Measurements from ENCODE around the gene ALG14. TPM values are rescaled to one million over a fixed set of nuclear protein-coding genes. Genes with fewer than 3 reads are reported as not detected.
A peak's percentile ranks its signal among the peaks of the same experiment; 100 is the strongest.

The ALG14 gene
- total RNA-seq, 3 donors from 2014 or later: 5.9 to 16.8 (median 11.4) TPM

DNA sequence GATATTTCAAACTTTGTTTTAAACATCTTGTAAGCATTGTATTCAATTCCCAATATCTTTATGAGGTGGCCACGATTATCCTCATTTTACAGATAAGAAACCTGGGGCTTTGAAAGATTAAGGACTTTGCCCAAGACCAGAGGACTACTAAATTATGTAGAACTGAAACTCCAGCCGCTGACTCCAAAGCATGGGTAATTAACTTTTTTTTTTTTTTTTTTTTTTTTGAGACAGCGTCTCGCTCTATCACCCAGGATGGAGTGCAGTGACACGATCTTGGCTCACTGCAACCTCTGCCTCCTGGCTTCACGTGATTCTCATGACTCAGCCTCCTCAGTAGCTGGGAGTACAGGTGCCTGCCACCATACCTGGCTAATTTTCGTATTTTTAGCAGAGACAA is 68.7 kb downstream of the ALG14 start:
- no peaks in the 10 kb centered on the region for H3K36me3 ChIP-seq (ENCODE audit: low read depth)
- intact Hi-C loops (cut with DNase I, micrococcal nuclease): no loop called here
- no peaks in the 10 kb centered on the region for H3K9me3 ChIP-seq
- DNase-seq: no peak
- ATAC-seq: peak; percentile 59
- TF ChIP-seq CTCF (IDR thresholded peaks at IDR 0.05): no peak
- H3K4me1 ChIP-seq (ENCODE audit: low read depth): peaks cover 4% of the 10 kb centered on the region
- no peak overlapping the region for H3K4me3 ChIP-seq

- no peaks in the 10 kb centered on the region for H3K36me3 ChIP-seq (ENCODE audit: low read depth)
- ATAC-seq (peak; percentile 39), DNase-seq (no peak)
- peaks cover 4% of the 10 kb centered on the region for H3K4me1 ChIP-seq (ENCODE audit: low read depth)
- H3K4me3 ChIP-seq: no peak overlapping the region
- no peak for TF ChIP-seq CTCF (IDR thresholded peaks at IDR 0.05)
- H3K9me3 ChIP-seq: no peaks in the 10 kb centered on the region
- intact Hi-C loops (cut with DNase I, micrococcal nuclease): no loop called here
Measured at GRCh38 chr1:95003433-95003738, 69.4 kb downstream of the ALG14 start.

DNA sequence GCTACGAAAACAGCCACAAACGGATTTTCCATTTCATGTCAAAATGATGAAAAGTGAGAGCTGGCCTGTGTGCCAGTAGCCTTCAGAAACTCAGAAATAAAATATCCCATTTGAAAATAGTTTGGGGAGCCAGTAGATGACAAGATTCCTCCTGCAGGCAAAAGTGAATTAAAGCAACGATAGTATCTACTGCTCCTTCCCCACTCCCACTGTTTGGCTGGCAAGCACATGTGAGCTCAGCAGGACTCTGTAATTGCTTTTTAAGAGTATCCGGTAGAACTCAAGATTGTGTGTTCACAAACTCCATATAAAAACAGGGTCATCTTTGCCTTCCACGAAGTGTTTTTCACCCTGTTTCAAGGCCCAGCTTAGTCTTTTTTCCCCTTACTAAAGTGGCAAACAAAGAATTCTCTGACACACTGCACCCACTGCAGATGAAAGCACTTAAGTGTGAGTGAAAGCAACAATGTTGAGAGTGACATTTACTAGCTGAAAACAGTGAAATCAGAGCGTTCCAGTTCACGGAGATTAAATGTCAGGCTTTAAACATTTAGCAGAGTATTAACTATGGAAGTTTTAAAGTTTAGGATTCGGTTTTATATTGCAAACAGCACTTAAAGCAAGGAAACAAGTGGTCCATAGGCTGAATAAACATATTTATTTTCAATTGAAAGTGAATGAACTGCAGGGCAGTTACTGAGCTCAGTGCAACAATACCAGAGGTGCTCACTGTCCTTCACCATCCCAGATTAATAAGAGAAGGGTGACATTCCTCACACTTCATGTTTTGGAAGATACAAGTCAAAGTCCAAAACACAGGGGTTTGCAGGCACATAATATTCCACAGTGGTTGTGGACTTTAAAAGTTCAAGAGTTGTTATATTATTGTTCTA is 70.0 kb downstream of the ALG14 start:
- no peak for TF ChIP-seq CTCF (IDR thresholded peaks at IDR 0.05)
- no peaks in the 10 kb centered on the region for H3K9me3 ChIP-seq
- peak; percentile 52 for ATAC-seq
- no peak overlapping the region for H3K4me3 ChIP-seq
- no peak for DNase-seq
- H3K36me3 ChIP-seq (ENCODE audit: low read depth): no peaks in the 10 kb centered on the region
- peaks cover 4% of the 10 kb centered on the region for H3K4me1 ChIP-seq (ENCODE audit: low read depth)
- intact Hi-C loops (cut with DNase I, micrococcal nuclease): no loop called here

DNA sequence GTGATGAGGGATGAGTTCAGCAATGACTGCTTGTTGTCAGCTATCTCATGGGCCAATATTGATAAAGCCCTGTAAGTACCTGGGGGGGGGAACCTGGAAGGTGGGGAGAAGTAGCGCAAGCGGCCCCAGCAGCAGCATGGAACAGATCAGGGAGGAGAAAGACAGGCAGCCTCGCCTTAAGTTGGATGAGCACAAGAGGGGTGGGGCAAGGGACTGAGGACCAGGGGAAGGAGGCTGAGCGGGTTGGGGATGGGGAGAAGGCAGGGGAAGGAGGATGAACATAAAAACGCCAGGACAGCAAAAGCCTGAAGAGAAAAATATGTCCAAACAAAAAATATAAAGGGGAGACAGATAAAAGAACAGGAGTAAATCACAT is 70.6 kb downstream of the ALG14 start:
- Histone ChIP-seq H3K4me3 (no peak overlapping the region), H3K4me1 (ENCODE audit: low read depth) (peaks cover 4% of the 10 kb centered on the region), H3K9me3 (no peaks in the 10 kb centered on the region), H3K36me3 (ENCODE audit: low read depth) (no peaks in the 10 kb centered on the region)
- intact Hi-C loops (cut with DNase I, micrococcal nuclease): no loop called here
- DNase-seq (no peak), ATAC-seq (no peak)
- TF ChIP-seq CTCF (IDR thresholded peaks at IDR 0.05): no peak

DNA sequence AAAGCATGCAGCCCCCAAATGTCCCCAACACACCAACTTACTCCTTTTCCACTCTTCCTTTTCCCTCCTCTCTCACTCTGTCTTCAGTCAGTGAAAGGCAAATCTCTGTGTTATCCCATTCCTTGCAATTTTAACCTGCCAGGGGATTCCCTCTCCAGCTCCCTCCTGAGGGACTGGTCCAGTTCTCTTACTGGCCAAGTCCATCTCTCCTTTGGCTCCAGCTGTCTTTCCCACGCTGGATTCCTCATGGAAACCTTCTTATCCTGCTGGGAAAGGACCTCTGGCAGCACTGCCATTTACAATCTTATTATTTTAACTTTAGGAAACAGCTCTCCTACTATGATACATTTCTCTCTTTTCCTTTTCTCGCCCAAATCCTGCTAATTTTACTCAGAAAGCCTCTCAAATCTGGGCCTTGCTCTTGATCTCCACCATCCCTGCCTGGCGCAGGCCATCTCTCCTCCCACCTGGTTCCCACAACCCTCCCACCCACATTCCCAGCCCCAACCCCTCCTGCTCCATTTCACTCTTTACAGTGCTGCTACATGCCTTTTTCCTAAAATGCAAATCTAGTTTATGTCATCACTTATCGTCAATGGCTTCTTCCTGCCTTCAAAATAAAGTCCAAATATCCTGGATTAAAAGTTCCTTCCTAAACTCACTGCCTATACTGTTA is 73.2 kb downstream of the ALG14 start:
- Histone ChIP-seq H3K4me3 (no peak overlapping the region), H3K9me3 (no peaks in the 10 kb centered on the region), H3K4me1 (ENCODE audit: low read depth) (peaks cover 4% of the 10 kb centered on the region), H3K36me3 (ENCODE audit: low read depth) (no peaks in the 10 kb centered on the region)
- TF ChIP-seq CTCF (IDR thresholded peaks at IDR 0.05): no peak
- no peak for ATAC-seq
- intact Hi-C loops (cut with DNase I, micrococcal nuclease): no loop called here
- DNase-seq: no peak

Data from mucosa of descending colon (tissue), 3 donors.